Stimulated activated CD4-positive, alpha-beta T cell treated with anti-CD3 and anti-CD28 coated beads, Interleukin-4, amount 100 ng/mL, for 48 hours (primary cell): ENCODE results near the gene ZNF775.

Source experiments
- DNase-seq, 2 donors: peaks; one replicate each; pipeline ENCODE4 v3.0.0-alpha.2; 2020; ENCODE audit warnings: low read depth in 2 of 2

ZNF775 gene

DNA sequence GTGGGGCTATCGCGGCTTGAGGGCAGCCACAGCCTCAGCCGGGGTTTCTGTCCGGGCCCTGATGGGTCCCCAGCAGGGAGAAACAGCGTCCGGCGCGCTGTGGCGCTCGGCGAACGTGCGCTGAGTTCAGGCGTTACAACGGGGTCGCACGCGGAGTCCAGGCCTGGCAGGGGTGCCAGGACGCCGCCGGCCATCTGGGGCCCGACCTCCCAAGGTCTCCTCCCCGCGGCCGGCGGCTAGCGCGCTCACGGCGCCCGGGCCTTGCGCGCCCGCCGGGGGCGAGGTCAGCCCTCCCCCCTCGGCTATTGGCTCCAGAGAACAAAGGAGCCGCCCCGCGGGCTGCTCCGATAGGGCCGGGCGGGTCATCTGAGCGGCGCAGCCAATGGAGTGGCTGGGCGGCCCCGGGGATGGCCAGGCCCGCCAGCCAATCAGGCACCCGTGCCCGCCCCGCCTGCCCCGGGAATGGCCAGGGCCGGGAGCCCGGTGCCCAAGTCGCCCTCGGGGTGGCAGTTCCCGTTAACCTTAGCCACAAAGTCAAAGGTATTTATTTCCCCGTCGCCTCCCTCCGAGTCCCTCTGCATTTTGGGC is at the start of gene ZNF775:
Gene ZNF775 (plus strand): TSS at position 478 of the 588 bp plus-strand sequence. CDS start 9,141 bp downstream, outside the sequence.
- peak; percentile 85 to 90 for DNase-seq

DNA sequence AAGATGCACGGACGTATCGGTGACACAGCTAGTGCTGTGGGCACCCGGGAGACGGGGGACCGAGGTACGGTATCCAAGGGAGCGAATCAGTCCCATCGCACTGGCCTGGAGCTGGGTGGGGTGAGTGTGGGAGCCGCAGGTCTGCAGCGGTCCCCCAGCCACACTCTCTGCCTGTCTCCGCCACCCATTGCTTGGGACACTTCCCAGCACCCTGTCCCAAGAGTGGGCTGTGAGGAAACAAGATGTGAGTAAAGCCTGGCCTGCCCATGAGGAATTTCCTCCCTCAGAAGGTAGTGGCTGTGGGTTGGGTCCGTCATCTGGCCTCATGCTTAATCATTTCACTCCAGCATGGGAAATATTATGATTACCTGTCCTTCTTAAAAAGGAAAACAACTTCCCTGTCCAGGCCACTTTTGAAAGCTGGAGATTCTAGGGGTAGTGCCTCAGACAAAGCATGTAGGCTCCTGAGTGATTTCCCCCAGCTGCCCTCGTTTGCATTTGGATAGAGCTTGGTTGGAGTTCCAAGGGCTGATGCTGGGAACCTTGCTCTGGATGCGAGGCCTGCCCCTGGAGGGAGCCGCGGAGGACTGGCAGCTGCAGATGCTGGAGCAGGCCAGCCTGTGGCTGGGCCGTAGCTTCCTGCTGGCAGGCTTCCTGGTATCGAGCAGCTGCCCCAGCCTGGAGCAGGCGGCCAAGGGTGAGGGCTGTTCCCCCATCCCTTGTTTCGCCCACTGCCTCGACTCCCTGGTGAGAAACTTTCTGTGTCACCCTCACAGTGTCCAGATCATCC is 49.6 kb upstream of the ZNF775 start:
- no peak for DNase-seq

DNA sequence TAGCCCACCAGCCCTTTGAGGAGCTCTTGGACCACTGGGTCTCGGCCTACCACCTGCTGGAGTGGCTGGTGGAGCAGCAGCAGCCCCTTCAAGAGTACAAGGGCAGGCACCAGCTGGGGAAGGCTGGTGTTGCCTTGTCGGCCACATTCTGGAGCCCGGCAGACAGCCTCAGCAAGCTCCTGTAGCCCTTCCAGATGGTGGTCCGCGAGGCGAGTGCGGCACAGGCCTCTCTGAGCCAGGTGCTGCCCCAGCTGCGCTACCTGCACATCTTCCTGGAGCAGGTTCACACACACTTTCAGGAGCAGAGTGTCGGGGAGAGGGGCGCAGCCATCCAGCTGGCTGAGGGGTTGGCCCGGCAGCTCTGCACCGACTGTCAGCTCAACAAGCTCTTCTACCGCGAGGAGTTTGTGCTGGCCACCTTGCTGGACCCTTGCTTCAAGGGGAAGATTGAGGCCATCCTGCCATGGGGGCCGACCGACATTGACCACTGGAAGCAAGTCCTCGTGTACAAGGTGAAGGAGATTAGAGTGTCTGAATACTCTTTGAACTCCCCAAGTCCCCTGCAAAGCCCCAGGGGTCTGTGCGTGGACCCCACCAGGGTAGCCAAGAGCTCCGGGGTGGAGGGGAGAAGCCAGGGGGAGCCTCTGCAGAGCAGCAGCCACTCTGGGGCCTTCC is 48.8 kb upstream of the ZNF775 start:
- DNase-seq = no peak

DNA sequence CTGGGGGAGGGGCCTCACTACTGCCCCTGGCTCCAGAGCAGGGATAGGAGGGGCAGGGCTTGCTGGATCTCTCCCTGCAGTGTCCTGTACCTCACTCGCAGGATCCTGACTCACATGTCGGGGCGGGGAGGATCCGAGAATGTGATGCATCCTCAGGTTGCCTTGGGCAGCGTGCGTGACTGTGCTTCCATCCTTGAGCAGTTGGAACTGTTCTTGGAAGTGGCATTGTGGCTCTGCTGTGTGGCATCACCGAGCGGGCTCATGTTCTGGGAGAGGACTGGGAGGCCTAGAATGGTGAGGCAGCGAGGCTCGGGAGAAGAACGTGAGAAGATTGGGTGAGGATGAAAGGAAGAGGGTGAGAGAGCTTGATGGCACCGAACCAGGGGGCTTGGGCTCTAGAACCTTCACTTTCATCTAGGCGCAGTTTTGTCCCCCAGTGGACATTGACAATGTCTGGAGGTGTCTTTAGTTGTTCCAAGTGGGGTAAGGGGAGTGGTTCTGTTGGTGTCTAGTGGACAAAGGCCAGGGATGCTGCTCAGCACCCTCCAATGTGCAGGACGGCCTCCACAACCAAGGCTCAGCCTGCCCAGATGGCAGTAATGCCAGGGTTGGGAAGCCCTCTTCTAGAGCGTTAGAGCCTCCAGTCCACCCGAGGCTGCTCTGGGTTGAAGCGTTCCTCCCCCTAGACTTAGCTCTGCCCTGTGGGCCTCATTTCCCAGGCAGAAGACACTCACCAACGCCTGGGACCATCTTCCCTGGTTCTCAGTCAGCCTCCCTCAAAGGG is 46.1 kb upstream of the ZNF775 start:
- DNase-seq = no peak

DNA sequence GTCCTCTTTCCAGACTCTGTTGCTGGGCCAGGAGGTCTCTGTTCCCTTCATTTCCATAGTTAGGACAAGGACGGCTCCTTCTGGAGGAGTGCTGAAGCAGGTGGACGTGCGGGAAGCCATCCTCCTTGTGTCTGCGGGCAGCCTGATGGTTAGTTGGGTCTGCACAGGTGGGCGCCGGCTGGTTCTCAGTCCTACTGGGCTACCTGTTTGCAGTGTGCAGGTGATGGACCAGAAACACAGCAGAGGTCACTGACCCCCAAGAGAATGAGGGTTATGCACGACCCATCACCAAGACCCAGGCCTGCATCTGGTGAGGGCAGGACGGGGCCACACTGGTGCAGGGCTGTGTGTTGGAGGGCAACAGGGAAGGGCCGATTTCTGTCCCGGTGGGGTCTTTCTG is 45.5 kb upstream of the ZNF775 start:
- DNase-seq = no peak

DNA sequence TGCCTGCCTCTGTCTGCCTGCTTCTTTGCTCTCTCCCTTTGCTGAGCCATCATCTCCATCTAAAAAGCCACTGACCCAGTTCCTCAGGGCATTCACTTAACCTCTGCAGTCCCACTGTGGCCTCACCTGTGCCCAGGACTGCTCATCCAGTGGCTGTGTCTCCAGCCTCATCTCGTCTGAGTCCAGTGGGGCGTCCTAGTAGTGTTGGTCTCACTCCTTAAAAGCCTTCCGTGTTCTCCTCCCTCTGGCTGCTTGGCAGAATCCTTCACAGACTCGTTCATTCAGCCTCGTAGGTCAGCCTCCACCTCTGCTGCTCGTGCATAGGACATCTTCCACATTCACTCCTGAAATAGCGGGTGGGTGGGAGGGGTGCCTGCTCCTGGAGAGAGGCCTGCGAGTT is 45.0 kb upstream of the ZNF775 start:
- DNase-seq = no peak

DNA sequence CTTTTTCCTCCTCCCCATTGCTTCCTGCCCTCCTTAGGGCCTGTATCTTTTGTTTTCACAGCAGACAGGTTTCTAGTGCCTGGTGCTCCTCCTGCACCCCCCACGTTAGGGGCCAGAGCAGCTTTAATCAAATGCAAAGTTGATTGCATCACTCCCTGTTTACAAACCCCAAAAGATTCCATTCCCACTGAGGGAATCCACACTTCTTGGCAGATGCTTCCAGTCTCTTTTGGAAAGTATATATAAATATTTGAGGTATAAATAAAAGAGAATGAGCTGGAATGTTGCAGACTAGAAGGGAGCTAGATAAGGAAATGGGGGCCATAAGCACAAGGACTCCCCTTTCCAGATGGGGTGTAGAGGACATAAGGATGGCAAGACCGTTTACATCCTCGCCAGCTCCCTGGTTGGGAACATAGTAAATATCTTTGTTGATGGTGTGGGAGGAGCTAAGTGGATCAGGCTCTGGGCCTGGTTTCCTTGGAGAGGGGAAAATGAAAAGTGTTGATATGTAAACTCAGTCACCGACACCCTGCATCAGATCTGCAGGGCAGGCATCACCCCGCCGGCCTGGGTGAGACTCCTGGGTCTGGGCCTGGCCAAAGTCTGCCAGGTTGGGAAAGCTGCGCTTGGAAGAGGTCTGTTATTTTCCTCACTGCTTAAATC is 43.9 kb upstream of the ZNF775 start:
- no peak for DNase-seq

DNA sequence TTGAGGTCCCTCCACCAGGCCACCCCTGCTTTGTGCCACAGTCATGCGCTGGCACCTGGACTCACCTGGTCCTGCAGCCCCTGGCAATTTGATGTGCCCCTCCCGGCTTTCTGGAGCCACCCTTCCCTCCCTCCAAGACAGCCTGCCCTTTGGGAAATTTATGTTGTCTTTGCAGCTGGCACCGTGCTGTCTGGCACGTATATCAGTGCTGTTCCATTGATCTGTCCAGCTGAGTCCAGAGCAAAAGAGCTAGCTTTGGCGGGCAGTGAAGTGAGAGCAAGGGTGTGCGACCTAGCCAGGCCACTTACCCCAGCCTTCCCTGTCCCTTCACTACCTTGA is 43.4 kb upstream of the ZNF775 start:
- DNase-seq = no peak

DNA sequence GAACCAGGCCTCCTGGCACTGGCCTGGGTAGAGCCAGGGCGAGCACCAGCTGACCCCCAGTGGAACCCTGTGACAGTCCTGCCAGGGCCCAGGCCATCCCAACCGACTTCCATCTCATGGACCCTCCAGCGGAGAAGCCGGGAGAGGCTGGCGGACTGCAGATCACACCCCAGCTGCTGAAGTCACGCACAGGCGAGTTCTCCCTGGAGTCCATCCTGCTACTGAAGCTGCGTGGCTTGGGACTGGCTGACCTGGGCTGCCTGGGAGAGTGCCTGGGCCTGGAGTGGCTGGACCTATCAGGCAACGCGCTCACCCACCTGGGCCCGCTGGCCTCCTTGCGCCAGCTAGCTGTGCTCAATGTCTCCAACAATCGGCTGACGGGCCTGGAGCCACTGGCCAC is 42.4 kb upstream of the ZNF775 start:
- no peak for DNase-seq

DNA sequence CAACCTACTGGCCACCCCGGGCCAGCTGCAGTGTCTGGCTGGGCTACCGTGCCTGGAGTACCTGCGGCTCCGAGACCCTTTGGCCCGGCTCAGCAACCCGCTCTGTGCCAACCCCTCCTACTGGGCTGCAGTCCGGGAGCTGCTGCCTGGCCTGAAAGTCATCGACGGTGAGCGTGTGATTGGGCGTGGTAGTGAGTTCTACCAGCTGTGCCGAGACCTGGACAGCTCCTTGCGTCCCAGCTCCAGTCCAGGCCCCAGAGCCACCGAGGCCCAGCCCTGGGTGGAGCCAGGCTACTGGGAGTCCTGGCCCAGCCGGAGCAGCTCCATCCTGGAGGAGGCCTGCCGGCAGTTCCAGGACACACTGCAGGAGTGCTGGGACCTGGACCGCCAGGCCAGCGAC is 42.0 kb upstream of the ZNF775 start:
- DNase-seq = no peak

DNA sequence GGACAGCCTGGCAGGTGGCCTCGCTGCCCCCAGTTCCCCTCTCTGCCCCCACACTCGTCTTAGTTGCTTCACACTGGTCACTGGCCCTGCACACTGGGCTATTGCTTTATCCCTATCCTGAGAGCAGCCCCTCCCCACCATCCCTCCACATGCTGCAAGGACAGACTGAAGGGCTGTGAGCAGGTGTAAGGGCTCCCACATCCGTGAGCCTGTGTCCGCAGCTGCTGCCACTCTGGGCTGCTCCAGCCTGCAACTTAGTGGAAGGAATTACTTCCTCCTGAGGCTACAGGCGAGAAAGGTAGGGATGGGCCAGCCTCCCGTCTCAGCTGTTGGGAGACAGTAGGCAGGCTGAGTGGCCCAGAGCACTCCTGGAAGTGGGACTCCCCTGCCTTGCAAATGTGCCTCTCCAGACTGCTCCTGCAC is 41.5 kb upstream of the ZNF775 start:
- DNase-seq = no peak

DNA sequence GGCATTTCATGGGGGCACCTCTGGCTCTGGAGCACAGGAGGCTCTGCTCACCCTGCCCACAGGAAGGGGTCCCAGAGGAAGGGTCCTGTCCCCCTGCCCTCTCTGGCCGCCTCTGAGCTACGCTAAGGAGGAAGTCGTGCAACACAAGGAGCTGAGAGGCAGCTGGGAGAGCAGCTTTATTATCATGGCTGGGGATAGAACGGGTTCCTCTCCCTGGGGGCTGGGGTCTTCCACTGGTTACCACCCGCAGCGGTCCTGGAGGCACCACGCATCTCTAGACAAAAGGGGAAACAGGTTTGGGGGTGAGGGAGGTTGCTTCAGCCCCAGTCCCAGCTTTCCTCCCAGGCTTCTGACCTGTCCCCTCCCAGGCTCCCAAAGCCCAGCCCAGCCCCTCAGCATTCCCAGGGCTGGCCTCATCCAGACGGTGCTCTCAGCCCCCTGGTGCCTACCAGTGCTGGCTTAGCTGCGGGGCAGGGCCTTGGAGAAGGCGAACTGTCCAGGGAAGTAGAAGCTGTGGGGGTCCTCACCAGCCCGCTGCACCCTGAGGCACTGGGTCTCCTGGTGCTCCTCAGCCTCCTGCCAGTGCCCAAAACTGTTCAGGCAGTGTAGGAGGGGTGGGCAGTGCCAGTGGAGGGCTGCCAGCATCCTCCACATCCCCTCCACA is 40.8 kb upstream of the ZNF775 start:
- no peak for DNase-seq

DNA sequence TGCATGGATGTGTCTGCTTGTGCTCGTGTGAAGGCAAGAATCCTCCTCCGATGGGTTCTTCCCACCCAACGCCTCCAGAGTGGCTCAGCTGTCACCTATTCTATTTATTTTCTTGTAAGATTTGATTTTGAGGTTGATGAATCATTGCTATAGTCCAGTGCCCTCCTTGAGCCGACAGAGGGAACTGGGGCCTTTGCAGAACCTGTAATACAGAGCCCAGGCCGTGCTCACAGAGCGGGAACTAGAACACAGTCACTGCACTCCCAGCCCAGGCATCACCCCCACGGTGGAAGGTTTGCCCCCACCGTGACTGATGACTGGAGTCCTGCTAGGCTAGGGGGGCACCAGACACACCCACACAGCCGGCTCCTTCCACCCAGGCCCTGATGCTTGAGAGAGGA is 39.7 kb upstream of the ZNF775 start:
- DNase-seq = no peak

DNA sequence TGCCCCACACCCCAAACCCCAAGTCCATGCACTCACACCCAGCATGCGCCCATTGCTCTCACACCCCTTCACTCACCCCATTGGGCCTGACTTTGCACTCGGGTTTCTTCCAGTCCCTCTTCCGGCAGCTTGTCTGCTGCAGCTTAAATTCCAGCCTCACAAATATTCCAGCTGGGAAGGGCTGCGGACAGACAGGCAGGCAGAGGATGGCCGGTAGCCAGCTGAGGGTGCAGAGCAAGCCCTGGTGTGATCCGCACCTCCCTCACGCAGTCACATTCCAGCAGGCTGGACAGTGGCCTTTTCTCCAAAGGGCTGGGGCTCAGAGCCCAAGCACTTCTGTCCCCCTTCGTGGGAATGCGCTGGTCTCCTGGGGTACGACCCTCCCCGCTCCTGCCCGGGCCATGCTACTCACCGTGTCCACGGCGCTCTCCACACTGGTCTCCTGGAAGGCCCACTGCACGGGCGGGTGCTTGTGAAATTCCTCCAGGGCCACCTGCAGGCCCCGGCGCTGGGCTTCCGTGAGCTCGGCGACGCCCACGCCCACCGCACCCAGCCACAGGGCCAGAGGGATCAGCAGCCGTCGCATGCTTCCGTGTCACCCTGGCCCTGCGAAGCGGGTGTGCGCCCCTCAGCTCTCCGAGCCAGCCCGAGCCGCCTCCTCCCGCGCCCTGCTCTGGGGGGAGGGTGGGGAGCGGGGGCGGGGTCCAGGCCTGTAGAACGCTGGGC is 38.9 kb upstream of the ZNF775 start:
- no peak for DNase-seq

DNA sequence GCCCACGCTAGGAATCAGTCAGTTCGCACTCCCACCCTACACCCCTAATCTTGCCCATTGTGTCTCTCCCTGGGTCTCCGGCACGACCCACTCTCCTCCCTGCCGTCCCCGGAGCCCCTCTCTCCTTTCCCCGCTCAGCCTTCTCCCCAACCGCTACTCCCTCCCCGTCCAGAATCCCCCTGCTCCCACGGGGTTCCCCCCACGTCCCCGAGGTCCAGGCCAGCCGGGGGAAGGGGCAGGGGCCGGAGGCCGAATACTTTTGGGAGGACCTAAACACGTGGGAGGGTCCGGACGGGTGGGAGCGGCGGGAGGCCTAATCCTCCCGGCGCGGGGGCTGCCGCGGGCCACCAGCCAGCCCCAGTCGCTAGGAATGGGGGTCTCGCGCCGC is 38.3 kb upstream of the ZNF775 start:
- no peak for DNase-seq

DNA sequence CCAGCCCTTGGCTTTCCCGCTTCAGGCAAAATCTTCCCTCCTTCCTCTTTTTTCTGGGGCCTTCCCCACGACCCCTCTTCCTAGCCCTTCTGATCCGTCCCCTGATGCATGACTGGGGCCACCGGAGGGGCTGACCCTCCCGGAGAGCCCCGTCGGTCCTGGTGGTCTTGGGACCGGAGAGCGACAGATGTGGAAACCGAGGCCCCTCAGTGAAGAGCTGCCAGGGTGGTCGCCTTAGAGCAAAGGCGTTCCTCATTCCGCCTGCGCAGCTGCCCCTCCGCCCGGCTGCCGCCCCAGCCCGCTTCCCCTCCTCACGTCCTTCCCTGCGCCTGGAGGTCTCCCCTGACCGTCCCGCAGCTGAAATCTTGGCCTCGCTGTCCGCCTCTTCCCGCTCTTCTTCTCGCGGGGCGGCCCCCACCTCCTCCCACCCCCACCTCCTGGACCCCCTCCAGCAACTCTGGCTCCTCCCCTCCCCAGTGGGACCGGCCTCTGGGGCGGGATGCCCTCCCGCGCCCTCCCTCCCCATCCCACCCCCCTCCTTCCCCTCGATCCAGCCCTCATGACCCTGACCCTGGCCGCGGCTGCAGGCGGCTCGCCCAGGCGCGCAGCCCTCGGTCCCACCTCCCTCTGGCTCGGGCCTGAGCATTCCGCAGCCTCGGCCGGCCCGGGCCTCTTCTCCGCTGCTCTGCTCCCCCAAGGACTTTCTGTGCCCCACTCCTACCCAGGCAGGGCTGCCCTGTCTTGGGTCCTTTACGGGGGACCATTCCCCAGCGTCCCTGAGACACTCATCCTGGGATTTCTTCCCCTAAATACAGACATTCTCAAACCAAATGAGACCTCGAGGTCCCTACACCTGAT is 37.6 kb upstream of the ZNF775 start, which contains the start of gene RARRES2:
Gene RARRES2 (minus strand): TSS at position 367 of the 858 bp plus-strand sequence. CDS start 1,020 bp downstream, outside the sequence.
- no peak for DNase-seq

DNA sequence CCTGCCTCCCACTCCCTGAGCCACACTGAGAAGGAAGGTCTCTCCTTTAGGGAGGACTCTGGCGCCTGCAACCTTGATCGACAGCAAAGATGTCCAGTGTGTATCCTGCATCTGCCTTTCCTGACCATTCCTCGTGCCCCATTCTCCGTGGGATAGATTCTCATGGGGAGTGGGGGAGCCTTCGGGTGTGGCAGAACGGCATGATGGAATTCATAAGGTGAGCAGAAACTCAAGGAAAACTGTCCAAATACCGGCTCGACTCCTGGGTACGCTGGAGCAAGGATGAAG is 37.1 kb upstream of the ZNF775 start:
- DNase-seq = no peak

DNA sequence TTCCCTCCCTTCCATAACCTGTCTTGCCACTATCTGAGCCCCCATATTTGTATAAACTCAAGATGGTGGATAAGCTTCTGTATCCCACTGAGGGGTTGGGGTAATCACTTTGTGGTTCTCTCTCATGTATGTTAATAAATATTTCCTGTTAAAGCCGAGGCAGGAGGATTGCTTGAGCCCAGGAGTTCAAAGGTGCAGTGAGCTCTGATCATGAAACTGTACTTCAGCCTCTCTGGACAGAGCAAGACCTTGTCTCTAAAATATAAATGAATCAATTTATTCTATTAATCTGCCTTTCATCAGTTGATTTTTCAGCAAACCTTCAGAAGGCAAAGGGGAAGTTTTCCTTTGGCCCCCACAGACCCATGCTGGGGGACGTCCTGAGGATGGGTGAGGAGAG is 35.9 kb upstream of the ZNF775 start:
- no peak for DNase-seq

DNA sequence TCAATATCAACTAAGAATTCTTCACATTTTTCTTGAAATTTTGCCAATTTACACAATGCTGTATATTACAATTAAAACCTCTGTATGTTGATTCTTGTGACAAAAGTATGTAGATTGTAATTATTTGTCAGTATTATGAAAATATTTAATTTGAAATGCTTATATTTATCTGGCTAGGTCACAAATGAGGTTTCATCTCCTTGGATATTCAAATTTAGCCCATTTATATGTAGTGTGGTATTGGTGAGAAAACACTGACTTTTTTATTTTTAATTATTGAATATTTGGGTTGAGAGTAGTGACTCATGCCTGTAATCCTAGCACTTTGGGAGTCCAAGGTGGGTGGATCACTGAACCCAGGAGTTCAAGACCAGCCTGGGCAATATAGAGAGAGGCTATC is 34.8 kb upstream of the ZNF775 start:
- DNase-seq = no peak

DNA sequence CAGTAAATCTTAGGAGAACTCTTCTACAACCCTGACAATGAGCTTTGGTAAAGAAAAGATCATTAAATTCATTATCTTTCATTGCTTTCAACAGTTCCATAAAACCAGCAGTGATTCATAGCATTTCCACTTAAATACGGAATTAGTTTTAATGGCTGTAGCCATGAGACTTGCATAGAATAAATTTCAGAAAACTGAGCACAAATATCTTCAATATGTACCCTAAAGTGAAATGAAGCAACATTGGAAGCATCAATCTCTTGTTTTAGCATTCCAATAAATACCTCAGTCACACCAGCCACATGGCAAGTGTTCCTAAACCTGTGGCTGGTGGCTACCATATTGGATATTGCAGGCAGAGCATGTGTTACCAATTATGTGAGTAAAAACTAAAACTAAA is 34.1 kb upstream of the ZNF775 start:
- no peak for DNase-seq
